ENCODE data around the gene NDST3.

DNA sequence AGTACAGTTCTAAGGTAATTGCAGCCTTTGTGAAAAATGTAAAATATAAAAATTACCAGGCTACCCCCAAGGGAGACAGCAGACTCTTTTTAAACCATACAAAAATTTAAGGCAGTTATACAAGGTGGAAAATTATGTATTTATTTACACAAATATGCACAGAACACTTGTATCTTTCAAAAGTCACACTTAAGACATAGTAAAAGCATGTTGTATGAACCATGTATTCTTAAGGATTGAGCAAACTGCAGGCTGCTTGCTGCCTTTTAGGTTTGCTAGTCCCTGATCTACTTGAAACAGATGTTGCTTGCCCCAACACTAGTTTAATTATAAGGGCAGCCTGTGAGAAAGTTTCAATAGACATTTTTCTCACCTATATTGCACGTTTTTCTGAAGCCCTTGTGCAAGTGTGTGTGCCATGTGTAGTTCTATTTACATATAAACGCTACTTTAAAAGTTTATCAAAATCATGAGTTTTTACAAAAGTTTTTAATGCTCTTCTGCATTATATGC, 245.7 kb downstream of the NDST3 start:
- TF ChIP-seq GATA2 (IDR thresholded peaks at IDR 0.05; ENCODE audit: low read depth, low read length) = no peak
- no peak for TF ChIP-seq GATA3 (IDR thresholded peaks at IDR 0.05; ENCODE audit: low read depth, low read length)
